Liver (tissue), 9 donors: ENCODE measurements around the gene GGT6. TPM values are rescaled to one million over a fixed set of nuclear protein-coding genes. Genes with fewer than 3 reads are reported as not detected.

ENCODE experiments used
- DNase-seq: peaks from one replicate; pipeline ENCODE4 v3.0.0-alpha.2; 2017; ENCODE audit warnings: low spot score
- H3K27ac ChIP-seq, 2 donors: one replicate each; pipeline ENCODE4 v1.7.0; 2013; ENCODE audit warnings: inconsistent platforms in 2 of 2, low read length in 2 of 2, control low read depth in 1 of 2, low read depth in 1 of 2, mild to moderate bottlenecking in 1 of 2
- H3K27me3 ChIP-seq, 4 donors: one replicate each; pipeline versions ENCODE4 v1.6.1 to v1.7.0; 2013; ENCODE audit warnings: low read length in 3 of 4, inconsistent platforms in 1 of 4, mild to moderate bottlenecking in 1 of 4, moderate library complexity in 1 of 4; ENCODE audit not compliant: control insufficient read depth in 4 of 4, insufficient read depth in 4 of 4
- H3K36me3 ChIP-seq, 4 donors: one replicate each; pipeline versions ENCODE4 v1.6.1 to v1.7.0; 2013; ENCODE audit warnings: low read length in 3 of 4, mild to moderate bottlenecking in 3 of 4, low read depth in 1 of 4, moderate library complexity in 1 of 4; ENCODE audit not compliant: control insufficient read depth in 4 of 4, insufficient read depth in 3 of 4
- H3K4me1 ChIP-seq, 4 donors: one replicate each; pipeline versions ENCODE4 v1.6.1 to v1.7.0; 2013; ENCODE audit warnings: low read length in 3 of 4, mild to moderate bottlenecking in 3 of 4, moderate library complexity in 1 of 4; ENCODE audit not compliant: control insufficient read depth in 4 of 4, insufficient read depth in 4 of 4
- H3K4me3 ChIP-seq, 3 donors: one replicate each; pipeline versions ENCODE4 v1.6.1 to v1.7.0; 2013; ENCODE audit warnings: low read length in 3 of 3, control low read depth in 1 of 3, low read depth in 1 of 3, mild to moderate bottlenecking in 1 of 3
- H3K9ac ChIP-seq, 2 donors: one replicate each; pipeline ENCODE4 v1.7.0; 2013; ENCODE audit warnings: low read length in 2 of 2, mild to moderate bottlenecking in 2 of 2, moderate library complexity in 2 of 2, control low read depth in 1 of 2, low read depth in 1 of 2
- H3K9me3 ChIP-seq, 4 donors: one replicate each; pipeline versions ENCODE4 v1.6.1 to v1.7.0; 2013; ENCODE audit warnings: low read length in 3 of 4; ENCODE audit not compliant: control insufficient read depth in 4 of 4
- ATF3 ChIP-seq: IDR thresholded peaks from 2 replicates; pipeline ENCODE4 v1.6.1; 2016; ENCODE audit warnings: antibody characterized with exemption
- CTCF ChIP-seq: fragments of 150-350 bp; IDR thresholded peaks from 2 replicates; pipeline ENCODE4 v1.5.1; 2017; ENCODE audit warnings: improper control_type of control experiment, low read depth, low read length; ENCODE audit not compliant: missing input control
- EGR1 ChIP-seq, 2 donors: IDR thresholded peaks; 2 replicates each; pipeline ENCODE4 v1.6.1; 2016 to 2018; ENCODE audit warnings: antibody characterized with exemption in 2 of 2, low read depth in 2 of 2
- FOXA1 ChIP-seq: IDR thresholded peaks from 2 replicates; pipeline ENCODE4 v1.6.1; 2016; ENCODE audit warnings: antibody characterized with exemption
- FOXA2 ChIP-seq: IDR thresholded peaks from 2 replicates; pipeline ENCODE4 v1.6.1; 2016; ENCODE audit warnings: antibody characterized with exemption
- GABPA ChIP-seq, 2 donors: IDR thresholded peaks in 1 of 2; conservative IDR thresholded peaks in 1 of 2; 2 replicates each; pipeline ENCODE4 v1.6.1; 2016; ENCODE audit warnings: antibody characterized with exemption in 2 of 2, mild to moderate bottlenecking in 1 of 2, moderate library complexity in 1 of 2
- HNF4A ChIP-seq, 2 donors: conservative IDR thresholded peaks; 2 replicates each; pipeline ENCODE4 v1.6.1; 2016; ENCODE audit warnings: antibody characterized with exemption in 2 of 2, mild to moderate bottlenecking in 2 of 2
- HNF4G ChIP-seq: IDR thresholded peaks from 2 replicates; pipeline ENCODE4 v1.6.1; 2016; ENCODE audit warnings: antibody characterized with exemption
- JUND ChIP-seq, 2 donors: IDR thresholded peaks; 2 replicates each; pipeline ENCODE4 v1.6.1; 2016; ENCODE audit warnings: antibody characterized with exemption in 2 of 2
- MAX ChIP-seq: IDR thresholded peaks from 2 replicates; pipeline ENCODE4 v1.6.1; 2016; ENCODE audit warnings: antibody characterized with exemption
- NR2F2 ChIP-seq: IDR thresholded peaks from 2 replicates; pipeline ENCODE4 v1.6.1; 2016; ENCODE audit warnings: antibody characterized with exemption
- RAD21 ChIP-seq, 2 donors: IDR thresholded peaks; 2 replicates each; pipeline ENCODE4 v1.6.1; 2016; ENCODE audit warnings: antibody characterized with exemption in 2 of 2, mild to moderate bottlenecking in 2 of 2
- REST ChIP-seq: IDR thresholded peaks from 2 replicates; pipeline ENCODE4 v1.6.1; 2016; ENCODE audit warnings: antibody characterized with exemption, mild to moderate bottlenecking
- RXRA ChIP-seq, 2 donors: IDR thresholded peaks; 2 replicates each; pipeline ENCODE4 v1.6.1; 2017 to 2018; ENCODE audit warnings: antibody characterized with exemption in 2 of 2, mild to moderate bottlenecking in 1 of 2
- SP1 ChIP-seq: IDR thresholded peaks from 2 replicates; pipeline ENCODE4 v1.6.1; 2018; ENCODE audit warnings: antibody characterized with exemption, mild to moderate bottlenecking
- TAF1 ChIP-seq: conservative IDR thresholded peaks from 2 replicates; pipeline ENCODE4 v1.6.1; 2016; ENCODE audit warnings: antibody characterized with exemption, mild to moderate bottlenecking
- YY1 ChIP-seq: IDR thresholded peaks from 2 replicates; pipeline ENCODE4 v1.6.1; 2016; ENCODE audit warnings: antibody characterized with exemption, mild to moderate bottlenecking
- ZBTB33 ChIP-seq: IDR thresholded peaks from 2 replicates; pipeline ENCODE4 v1.6.1; 2016; ENCODE audit warnings: antibody characterized with exemption
- WGBS: extraction: QIAGEN DNeasy Blood & Tissue Kit; methylation state at CpG from one replicate; pipeline ENCODE4 v1.1.7; 2013; 5-methylcytosine and 5-hydroxymethylcytosine counted together
- polyA plus RNA-seq, 2 donors: library from polyadenylated mRNA; stranded (reverse) in 1 of 2; unstranded in 1 of 2; fragments of 200-250 nt in 1 of 2; fragments of >200 nt in 1 of 2; fragmentation: Nextera tagmentation in 1 of 2; extraction: Ambion mirVana in 1 of 2; gene quantifications; one replicate each; pipeline versions ENCODE4 v1.2.1 to v1.2.3, GENCODE V29; 2013 to 2015
- total RNA-seq, 2 donors: library from RNA; depleted of rRNA; stranded (reverse); fragments of >200 nt; gene quantifications; one replicate each; pipeline ENCODE4 v1.2.3, GENCODE V29; 2014
- donor health status: healthy.
- donor health status: healthy.
- donor health status: healthy.
- donor health status: healthy.
- donor health status: healthy.

Gene GGT6
- total and polyA plus RNA-seq, 4 donors: 0.19 to 1.1 (median 0.53) TPM

- H3K9me3 ChIP-seq: no peaks in the 10 kb centered on the region
- H3K4me3 ChIP-seq: peak overlapping the region in 1 of 3 donors; percentile 46
- H3K36me3 ChIP-seq: no peaks in the 10 kb centered on the region
- no peak overlapping the region for H3K27ac ChIP-seq
- H3K4me1 ChIP-seq: peaks cover 6 to 16% (median 11%) of the 10 kb centered on the region in 4 donors
- no peak overlapping the region for H3K9ac ChIP-seq
- H3K27me3 ChIP-seq: peaks cover 0 to 6% (median 1%) of the 10 kb centered on the region in 4 donors
- DNase-seq: no peak
- 16% methylated on average over 57 of the region's 57 CpGs for WGBS
- TF ChIP-seq TAF1: no peak
- TF ChIP-seq FOXA1: no peak
- TF ChIP-seq CTCF: no peak
- no peak for TF ChIP-seq ZBTB33
- TF ChIP-seq EGR1 (IDR thresholded peaks at IDR 0.05; ENCODE audit: low read depth in 2 of 2): no peak
- TF ChIP-seq MAX: no peak
- no peak for TF ChIP-seq JUND (IDR thresholded peaks at IDR 0.05)
- TF ChIP-seq HNF4A (conservative IDR thresholded peaks at IDR 0.05): no peak
- no peak for TF ChIP-seq RAD21 (IDR thresholded peaks at IDR 0.05)
- TF ChIP-seq ATF3: no peak
- no peak for TF ChIP-seq RXRA (IDR thresholded peaks at IDR 0.05)
- TF ChIP-seq HNF4G: no peak
- TF ChIP-seq SP1: no peak
These were observed 24.7 kb upstream of the GGT6 start for GRCh38 chr17:4584917-4585637.

- Histone ChIP-seq H3K4me1 (peaks cover 6 to 16% (median 11%) of the 10 kb centered on the region in 4 donors), H3K27ac (no peak within 1 kb of the TSS), H3K27me3 (peaks cover 0 to 6% (median 1%) of the 10 kb centered on the region in 4 donors), H3K36me3 (no peaks in the 10 kb centered on the region), H3K9me3 (no peaks in the 10 kb centered on the region), H3K9ac (no peak within 1 kb of the TSS), H3K4me3 (peak within 1 kb of the TSS in 1 of 3 donors; percentile 46)
- DNase-seq: no peak
- WGBS: 2% methylated on average over 100 of the region's 100 CpGs
- no peak for TF ChIP-seq GABPA (IDR thresholded peaks at IDR 0.05 in 1 of 2, conservative IDR thresholded peaks at IDR 0.05 in 1 of 2)
- TF ChIP-seq EGR1 (IDR thresholded peaks at IDR 0.05; ENCODE audit: low read depth in 2 of 2): no peak
- no peak for TF ChIP-seq CTCF
- no peak for TF ChIP-seq YY1
- no peak for TF ChIP-seq REST
- no peak for TF ChIP-seq RAD21 (IDR thresholded peaks at IDR 0.05)
- no peak for TF ChIP-seq NR2F2
- TF ChIP-seq JUND (IDR thresholded peaks at IDR 0.05): no peak
- no peak for TF ChIP-seq SP1
- no peak for TF ChIP-seq MAX
- no peak for TF ChIP-seq HNF4A (conservative IDR thresholded peaks at IDR 0.05)
- no peak for TF ChIP-seq RXRA (IDR thresholded peaks at IDR 0.05)
- TF ChIP-seq FOXA2: no peak
- TF ChIP-seq TAF1: no peak
These were observed 23.9 kb upstream of the GGT6 start, which contains the start of gene SMTNL2 for GRCh38 chr17:4584101-4584916. Gene SMTNL2 (plus strand): TSS chr17:4584529. CDS start chr17:4584606, 77 bp downstream.
